SU-DHL-6 (cell line): ENCODE data around the gene SCD5.

Source experiments
- EZH2phosphoT487 ChIP-seq: fragments of 200-600 bp; sonication (generic), shearing (Covaris generic); conservative IDR thresholded peaks from 2 replicates; pipeline ENCODE4 v1.6.1; 2018; ENCODE audit warnings: mild to moderate bottlenecking, antibody characterized with exemption, low read length, moderate library complexity, mixed read lengths
- TF ChIP-seq, protein P1 (sequence below): fragments of 200-600 bp; sonication (generic); IDR thresholded peaks from one replicate; pipeline ENCODE4 v1.5.1; 2017; ENCODE audit warnings: antibody characterized with exemption, mild to moderate bottlenecking, low read length, moderate library complexity; ENCODE audit not compliant: insufficient read depth, poor library complexity, severe bottlenecking

- TF ChIP-seq, protein P1, sequence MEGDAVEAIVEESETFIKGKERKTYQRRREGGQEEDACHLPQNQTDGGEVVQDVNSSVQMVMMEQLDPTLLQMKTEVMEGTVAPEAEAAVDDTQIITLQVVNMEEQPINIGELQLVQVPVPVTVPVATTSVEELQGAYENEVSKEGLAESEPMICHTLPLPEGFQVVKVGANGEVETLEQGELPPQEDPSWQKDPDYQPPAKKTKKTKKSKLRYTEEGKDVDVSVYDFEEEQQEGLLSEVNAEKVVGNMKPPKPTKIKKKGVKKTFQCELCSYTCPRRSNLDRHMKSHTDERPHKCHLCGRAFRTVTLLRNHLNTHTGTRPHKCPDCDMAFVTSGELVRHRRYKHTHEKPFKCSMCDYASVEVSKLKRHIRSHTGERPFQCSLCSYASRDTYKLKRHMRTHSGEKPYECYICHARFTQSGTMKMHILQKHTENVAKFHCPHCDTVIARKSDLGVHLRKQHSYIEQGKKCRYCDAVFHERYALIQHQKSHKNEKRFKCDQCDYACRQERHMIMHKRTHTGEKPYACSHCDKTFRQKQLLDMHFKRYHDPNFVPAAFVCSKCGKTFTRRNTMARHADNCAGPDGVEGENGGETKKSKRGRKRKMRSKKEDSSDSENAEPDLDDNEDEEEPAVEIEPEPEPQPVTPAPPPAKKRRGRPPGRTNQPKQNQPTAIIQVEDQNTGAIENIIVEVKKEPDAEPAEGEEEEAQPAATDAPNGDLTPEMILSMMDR: no peak
- TF ChIP-seq EZH2phosphoT487: no peak
Observed at GRCh38 chr4:82780170-82780751, 18.3 kb downstream of the SCD5 start.
